Sigmoid colon (tissue), 7 donors: ENCODE results near the gene OR4X2. TPM values are rescaled to one million over a fixed set of nuclear protein-coding genes. Genes with fewer than 3 reads are reported as not detected.

ENCODE experiments used
- DNase-seq: peaks from one replicate; pipeline ENCODE4 v3.0.0-alpha.2; 2019
- H3K27ac ChIP-seq, 4 donors: fragments of 200-600 bp; sonication (generic); one replicate each; pipeline ENCODE4 v1.5.1; 2016 to 2019; ENCODE audit warnings: mild to moderate bottlenecking in 1 of 4
- H3K27me3 ChIP-seq, 3 donors: fragments of 200-600 bp; sonication (generic); one replicate each; pipeline ENCODE4 v1.5.1; 2019; ENCODE audit warnings: mild to moderate bottlenecking in 1 of 3
- H3K36me3 ChIP-seq, 4 donors: fragments of 200-600 bp; sonication (generic); one replicate each; pipeline ENCODE4 v1.5.1; 2016 to 2019
- H3K4me1 ChIP-seq, 4 donors: fragments of 200-600 bp; sonication (generic); one replicate each; pipeline ENCODE4 v1.5.1; 2017 to 2019
- H3K4me3 ChIP-seq, 4 donors: fragments of 200-600 bp; sonication (generic); one replicate each; pipeline ENCODE4 v1.5.1; 2017 to 2019; ENCODE audit warnings: mild to moderate bottlenecking in 2 of 4, moderate library complexity in 1 of 4
- H3K9me3 ChIP-seq, 4 donors: fragments of 200-600 bp in 3 of 4; sonication (generic) in 3 of 4; one replicate each; pipeline versions ENCODE4 v1.5.1 to v1.6.1; 2013 to 2019
- CTCF ChIP-seq, 4 experiments: fragments of 450-650 bp in 3 of 4; fragments of 200-600 bp in 1 of 4; IDR thresholded peaks; one replicate each; pipeline ENCODE4 v1.5.1; 2016 to 2019; ENCODE audit warnings: antibody characterized with exemption in 4 of 4, mild to moderate bottlenecking in 3 of 4, moderate library complexity in 2 of 4
- EP300 ChIP-seq, 4 donors: sonication (generic); formaldehyde crosslinking; IDR thresholded peaks; one replicate each; pipeline ENCODE4 v1.6.1; 2017; ENCODE audit warnings: antibody characterized with exemption in 4 of 4
- POLR2A ChIP-seq, 2 donors: fragments of 450-650 bp; IDR thresholded peaks; one replicate each; pipeline ENCODE4 v1.6.1; 2016; ENCODE audit warnings: antibody characterized with exemption in 2 of 2, mild to moderate bottlenecking in 2 of 2, moderate library complexity in 2 of 2
- POLR2AphosphoS5 ChIP-seq, 4 donors: sonication (generic); formaldehyde crosslinking; IDR thresholded peaks; one replicate each; pipeline ENCODE4 v1.6.1; 2017; ENCODE audit warnings: antibody characterized with exemption in 4 of 4
- WGBS, 2 donors: extraction: QIAGEN DNeasy Blood & Tissue Kit; methylation state at CpG; one replicate each; pipeline ENCODE4 v1.1.7; 2013; 5-methylcytosine and 5-hydroxymethylcytosine counted together
- intact Hi-C: fragments of 100-400 bp; cut with DNase I; formaldehyde crosslinking; loops from one replicate; pipeline ENCODE4 v1.15.1; 2023
- polyA plus RNA-seq, 3 donors: library from polyadenylated mRNA; stranded (reverse); fragments of 200-250 nt; gene quantifications; one replicate each; pipeline ENCODE4 v1.2.3, GENCODE V29; 2013
- total RNA-seq, 4 donors: library from RNA; depleted of rRNA; stranded (reverse); fragments of >200 nt; gene quantifications; one replicate each; pipeline ENCODE4 v1.1.0, GENCODE V29; 2016
- donor health status: healthy with polysubstance abuse.
- donor health status: Bipolar disorder and iron deficiency.
- donor health status: healthy.

The OR4X2 gene
- total and polyA plus RNA-seq, 7 donors, result not detected

- DNase-seq, result no peak
- Histone ChIP-seq H3K27me3 (no peaks in the 10 kb centered on the region), H3K36me3 (no peaks in the 10 kb centered on the region), H3K4me3 (no peak overlapping the region), H3K27ac (no peak overlapping the region), H3K4me1 (no peaks in the 10 kb centered on the region), H3K9me3 (no peaks in the 10 kb centered on the region)
- TF ChIP-seq POLR2AphosphoS5 (IDR thresholded peaks at IDR 0.05) (no peak), CTCF (IDR thresholded peaks at IDR 0.05) (no peak), POLR2A (IDR thresholded peaks at IDR 0.05) (no peak), EP300 (IDR thresholded peaks at IDR 0.05) (no peak)
- intact Hi-C loops, result no loop called here
- WGBS, 2 donors, result 34 to 36% methylated on average over 3 of the region's 3 CpGs
Observed at GRCh38 chr11:48237727-48238126, 7.2 kb upstream of the OR4X2 start.

- intact Hi-C loops, result no loop called here
- Histone ChIP-seq H3K9me3 (no peaks in the 10 kb centered on the region), H3K4me1 (no peaks in the 10 kb centered on the region), H3K4me3 (no peak overlapping the region), H3K27ac (no peak overlapping the region), H3K27me3 (no peaks in the 10 kb centered on the region), H3K36me3 (no peaks in the 10 kb centered on the region)
- DNase-seq, result no peak
- WGBS, 2 donors, result 66 to 74% methylated on average over 3 of the region's 3 CpGs
- TF ChIP-seq CTCF (IDR thresholded peaks at IDR 0.05) (no peak), POLR2A (IDR thresholded peaks at IDR 0.05) (no peak), EP300 (IDR thresholded peaks at IDR 0.05) (no peak), POLR2AphosphoS5 (IDR thresholded peaks at IDR 0.05) (no peak)
Observed at GRCh38 chr11:48242501-48242900, 2.4 kb upstream of the OR4X2 start.

GRCh38 chr11:48248902-48249301 lies 4.0 kb downstream of the OR4X2 start:
- TF ChIP-seq POLR2AphosphoS5 (IDR thresholded peaks at IDR 0.05) (no peak), CTCF (IDR thresholded peaks at IDR 0.05) (no peak), EP300 (IDR thresholded peaks at IDR 0.05) (no peak), POLR2A (IDR thresholded peaks at IDR 0.05) (no peak)
- intact Hi-C loops, result no loop called here
- no peak overlapping the region for H3K27ac ChIP-seq
- no peaks in the 10 kb centered on the region for H3K4me1 ChIP-seq
- H3K27me3 ChIP-seq, result no peaks in the 10 kb centered on the region
- H3K9me3 ChIP-seq, result peaks cover 0 to 10% (median 0%) of the 10 kb centered on the region in 4 donors
- no peaks in the 10 kb centered on the region for H3K36me3 ChIP-seq
- H3K4me3 ChIP-seq, result no peak overlapping the region
- 91 to 93% methylated on average over 1 of the region's 1 CpG for WGBS, 2 donors
- no peak for DNase-seq

GRCh38 chr11:48261600-48261999 lies 16.7 kb downstream of the OR4X2 start:
- 80 to 86% methylated on average over 2 of the region's 2 CpGs for WGBS, 2 donors
- Histone ChIP-seq H3K27ac (no peak overlapping the region), H3K4me3 (no peak overlapping the region), H3K27me3 (no peaks in the 10 kb centered on the region), H3K4me1 (no peaks in the 10 kb centered on the region), H3K9me3 (no peaks in the 10 kb centered on the region), H3K36me3 (no peaks in the 10 kb centered on the region)
- DNase-seq, result no peak
- intact Hi-C loops, result no loop called here
- TF ChIP-seq POLR2A (IDR thresholded peaks at IDR 0.05) (no peak), POLR2AphosphoS5 (IDR thresholded peaks at IDR 0.05) (no peak), EP300 (IDR thresholded peaks at IDR 0.05) (no peak), CTCF (IDR thresholded peaks at IDR 0.05) (no peak)

- no peaks in the 10 kb centered on the region for H3K9me3 ChIP-seq
- no peaks in the 10 kb centered on the region for H3K4me1 ChIP-seq
- no peak within 1 kb of the TSS for H3K4me3 ChIP-seq
- H3K36me3 ChIP-seq, result no peaks in the 10 kb centered on the region
- DNase-seq, result no peak
- intact Hi-C loops, result no loop called here
- 27 to 35% methylated on average over 3 of the region's 3 CpGs for WGBS, 2 donors
- no peak within 1 kb of the TSS for H3K27ac ChIP-seq
- no peak for TF ChIP-seq POLR2A (IDR thresholded peaks at IDR 0.05)
- no peak for TF ChIP-seq CTCF (IDR thresholded peaks at IDR 0.05)
- H3K27me3 ChIP-seq, result no peaks in the 10 kb centered on the region
Observed at GRCh38 chr11:48263423-48263911, 18.6 kb downstream of the OR4X2 start, which contains the start of gene OR4X1. Gene OR4X1, plus strand, starts transcription at chr11:48263861. Its CDS starts 0 bp downstream, at chr11:48263861.
